Subcutaneous preadipocyte (primary cell): ENCODE results near the gene MAP4K1. TPM values are rescaled to one million over a fixed set of nuclear protein-coding genes. Genes with fewer than 3 reads are reported as not detected.

Experiments
- total RNA-seq: library from RNA; depleted of rRNA; stranded (reverse); fragments of >200 nt; gene quantifications from 2 replicates; pipeline ENCODE4 v1.2.3, GENCODE V29; 2012

Gene MAP4K1
- under 0.01 TPM in 1 of 2 replicates, not detected in the other for total RNA-seq

GRCh38 chr19:38617764-38618589 is at the start of gene MAP4K1:
TSS of gene MAP4K1 (minus strand) at chr19:38617953. CDS start at chr19:38617895, 58 bp downstream.

GRCh38 chr19:38647368-38647965 is 29.7 kb upstream of the MAP4K1 start, which contains the start of gene ACTN4:
TSS of gene ACTN4 (plus strand) at chr19:38647649. CDS start at chr19:38647746, 97 bp downstream.

GRCh38 chr19:38618590-38619360 is 1.0 kb upstream of the MAP4K1 start, which contains the start of gene EIF3K:
TSS of gene EIF3K (plus strand) at chr19:38619188. CDS start at chr19:38619269, 81 bp downstream.

Other genes with a start within 250 kb of the MAP4K1 start
- gene PSMD8, start 243.4 kb downstream of the MAP4K1 start, total RNA-seq, result 364 and 400 TPM in 2 replicates
- 0.37 and 0.78 TPM in 2 replicates for gene GGN, start 229.9 kb downstream of the MAP4K1 start, total RNA-seq
- gene SPRED3, start 229.3 kb downstream of the MAP4K1 start, total RNA-seq, result 2.9 and 4.3 TPM in 2 replicates
- gene FAM98C, start 214.9 kb downstream of the MAP4K1 start, total RNA-seq, result 8.8 and 9.6 TPM in 2 replicates
- not detected in 2 replicates for gene RASGRP4, start 191.7 kb downstream of the MAP4K1 start, total RNA-seq
- gene RYR1, start 184.3 kb downstream of the MAP4K1 start, total RNA-seq, result not detected in 2 replicates
- 215 and 358 TPM in 2 replicates for gene EIF3K, start 1.2 kb upstream of the MAP4K1 start, total RNA-seq
- 109 and 160 TPM in 2 replicates for gene ACTN4, start 29.7 kb upstream of the MAP4K1 start, total RNA-seq
- gene CAPN12, start 126.5 kb upstream of the MAP4K1 start, total RNA-seq, result not detected in 2 replicates
- not detected in 2 replicates for gene LGALS7, start 155.6 kb upstream of the MAP4K1 start, total RNA-seq
- not detected in 2 replicates for gene LGALS7B, start 171.2 kb upstream of the MAP4K1 start, total RNA-seq
- not detected in 2 replicates for gene LGALS4, start 195.0 kb upstream of the MAP4K1 start, total RNA-seq
- 25.2 and 28.7 TPM in 2 replicates for gene ECH1, start 213.8 kb upstream of the MAP4K1 start, total RNA-seq
- gene HNRNPL, start 232.0 kb upstream of the MAP4K1 start, total RNA-seq, result 216 and 330 TPM in 2 replicates